ENCODE measurements around the gene ATP1B2.
"Not testable (repeated sequence)": the region's sequence is repeated elsewhere in the genome, so short reads cannot be mapped to it uniquely, and the experiment has no call there.

ATP1B2 gene, protein sequence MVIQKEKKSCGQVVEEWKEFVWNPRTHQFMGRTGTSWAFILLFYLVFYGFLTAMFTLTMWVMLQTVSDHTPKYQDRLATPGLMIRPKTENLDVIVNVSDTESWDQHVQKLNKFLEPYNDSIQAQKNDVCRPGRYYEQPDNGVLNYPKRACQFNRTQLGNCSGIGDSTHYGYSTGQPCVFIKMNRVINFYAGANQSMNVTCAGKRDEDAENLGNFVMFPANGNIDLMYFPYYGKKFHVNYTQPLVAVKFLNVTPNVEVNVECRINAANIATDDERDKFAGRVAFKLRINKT

GRCh38 chr17:7650509-7651096, at the start of gene ATP1B2:
TSS of gene ATP1B2 (plus strand) at chr17:7650926. CDS start at chr17:7651519, 593 bp downstream.
- DNase-seq = peak; percentile 31

DNA sequence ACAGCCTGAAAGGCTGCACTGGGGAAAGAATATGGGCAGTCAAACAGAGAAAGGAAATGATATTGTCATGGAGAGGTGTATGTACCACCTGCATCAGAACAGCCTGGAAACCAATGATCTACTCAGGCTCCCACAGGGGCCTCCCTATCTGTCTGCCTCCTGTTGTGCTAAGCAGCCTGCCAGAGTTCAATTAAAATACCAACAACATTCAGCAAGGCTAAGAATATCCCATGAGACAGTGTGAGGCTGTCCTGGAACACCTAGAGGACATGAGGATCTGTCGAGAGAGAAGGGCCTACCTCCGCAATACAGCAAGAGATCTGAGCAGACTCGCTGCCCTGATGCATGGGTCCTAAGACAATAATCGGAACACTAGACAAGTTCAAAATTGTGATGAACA, 44.4 kb upstream of the ATP1B2 start:
- no peak for DNase-seq

- no peak for DNase-seq
These were observed 40.1 kb upstream of the ATP1B2 start for GRCh38 chr17:7610641-7611040.

DNA sequence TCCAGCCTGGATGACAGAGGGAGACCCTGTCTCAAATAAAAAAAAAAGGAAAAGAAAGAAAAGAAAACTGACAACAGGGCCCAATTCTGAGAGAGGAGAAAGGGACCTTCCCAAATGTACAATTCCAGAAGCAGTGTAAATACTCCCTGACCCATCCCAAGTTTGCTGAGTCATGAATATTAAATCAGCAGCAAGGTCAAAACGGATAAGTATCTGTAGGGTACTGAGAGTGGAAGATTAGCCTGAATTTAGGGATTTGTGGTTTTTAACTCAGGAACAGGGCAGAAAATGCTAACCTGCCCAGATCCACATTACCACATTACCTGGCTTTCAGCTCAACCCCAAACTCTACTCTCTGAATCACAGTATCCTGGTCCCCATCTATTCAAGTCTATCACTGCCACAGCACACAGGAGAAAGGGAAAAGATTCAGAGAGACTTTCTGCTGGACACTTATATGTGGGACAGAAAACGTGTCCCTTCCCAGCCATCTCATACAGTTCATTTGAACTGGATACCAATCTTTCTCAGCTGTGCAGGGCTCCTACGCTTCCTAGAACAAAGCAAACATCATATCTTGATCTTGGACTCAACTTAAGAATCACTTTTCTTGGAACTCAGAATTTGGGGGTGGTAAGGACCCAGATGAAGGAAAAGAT, 39.0 kb upstream of the ATP1B2 start:
- no peak for DNase-seq

DNA sequence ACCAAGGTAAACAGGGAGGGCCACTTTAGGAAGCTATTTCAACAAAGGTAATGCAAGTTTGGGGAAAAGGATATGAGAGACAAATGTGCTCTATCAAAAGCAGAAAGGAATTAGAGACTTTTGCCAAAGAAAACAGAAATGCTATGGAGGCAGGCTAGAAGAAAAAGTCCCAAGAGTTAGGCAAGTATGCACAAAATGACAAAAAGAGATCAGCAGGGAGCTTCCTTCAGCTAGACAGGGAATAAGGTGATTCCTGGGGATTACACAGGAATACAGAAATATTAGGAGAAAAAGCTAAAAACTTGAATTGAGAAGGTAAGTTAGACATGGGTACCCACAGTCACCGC, 38.5 kb upstream of the ATP1B2 start:
- DNase-seq = no peak

DNA sequence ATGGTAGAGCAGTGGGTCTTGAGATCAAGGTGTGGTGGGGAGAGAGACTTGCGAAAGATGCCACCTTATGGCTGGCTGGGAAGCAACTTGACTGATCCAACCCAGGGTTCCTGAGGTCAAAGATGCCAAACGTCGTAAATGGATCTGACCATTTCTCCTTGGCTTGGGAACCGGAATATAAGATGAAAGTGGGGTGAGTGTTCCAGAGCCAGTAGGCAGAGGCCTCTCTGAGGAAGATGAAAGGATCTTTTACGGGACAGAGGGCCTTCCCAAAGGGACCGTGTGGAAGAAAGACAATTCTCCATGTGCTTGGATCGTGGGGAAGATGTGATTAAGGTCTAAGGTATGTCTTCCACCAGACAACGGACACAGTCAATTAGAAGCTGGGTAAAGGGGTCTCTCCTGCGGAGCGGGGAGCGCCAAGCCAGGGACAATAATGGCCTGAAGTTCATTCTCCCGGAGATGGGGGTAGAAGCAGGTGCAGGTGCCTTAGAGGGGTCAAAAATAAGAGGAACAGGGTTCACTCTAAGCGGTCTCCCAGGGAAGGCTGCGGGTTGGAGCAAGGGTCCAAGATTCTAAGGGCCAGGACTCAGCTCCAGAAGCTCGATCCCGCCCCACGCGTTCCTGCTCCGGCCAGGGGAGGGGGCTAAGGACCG, 36.8 kb upstream of the ATP1B2 start:
- no peak for DNase-seq

GRCh38 chr17:7614425-7615264, 36.1 kb upstream of the ATP1B2 start, which contains the start of gene FXR2:
TSS of gene FXR2 (minus strand) at chr17:7614897. CDS start at chr17:7614532, 365 bp downstream.
- peak; percentile 99 for DNase-seq

DNA sequence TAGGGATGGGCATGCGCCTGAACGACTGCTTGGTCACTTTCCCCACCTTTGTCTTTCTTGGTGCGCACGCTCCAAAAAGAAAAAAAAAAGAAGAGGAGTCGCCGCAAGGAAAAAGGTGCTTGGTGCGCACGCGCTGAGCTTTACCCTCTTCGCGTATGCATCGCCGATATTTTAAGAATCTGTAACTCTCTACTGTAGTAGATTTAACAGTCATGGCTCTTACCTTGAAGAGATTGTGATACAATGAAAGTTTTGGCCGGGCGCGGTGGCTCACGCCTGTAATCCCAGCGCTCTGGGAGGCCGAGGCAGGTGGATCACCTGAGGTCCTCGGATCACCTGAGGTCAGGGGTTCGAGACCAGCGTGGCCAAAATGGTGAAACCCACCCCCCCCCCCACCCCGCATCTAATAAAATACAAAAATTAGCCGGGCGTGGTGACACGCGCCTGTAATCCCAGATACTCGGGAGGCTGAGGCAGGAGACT, 35.4 kb upstream of the ATP1B2 start:
- DNase-seq = no peak

GRCh38 chr17:7618608-7619007, 32.1 kb upstream of the ATP1B2 start:
- no peak for DNase-seq

GRCh38 chr17:7620835-7621234, 29.9 kb upstream of the ATP1B2 start:
- no peak for DNase-seq

DNA sequence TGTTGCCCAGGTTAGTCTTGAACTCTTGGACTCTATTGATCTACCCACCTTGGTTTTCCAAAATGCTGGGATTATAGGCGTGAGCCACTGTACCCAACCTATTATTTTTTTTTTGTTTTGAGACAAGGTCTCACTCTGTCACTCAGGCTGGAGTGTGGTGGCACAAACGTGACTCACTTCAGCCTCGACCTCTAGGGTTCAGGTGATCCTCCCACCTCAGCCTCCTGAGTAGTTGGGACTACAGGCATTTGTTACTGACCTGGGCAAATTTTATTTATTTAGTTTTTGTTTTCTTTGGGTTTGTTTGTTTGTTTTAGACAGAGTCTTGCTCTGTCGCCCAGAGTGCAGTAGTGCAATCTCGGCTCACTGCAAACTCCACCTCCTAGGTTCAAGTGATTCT, 27.1 kb upstream of the ATP1B2 start:
- no peak for DNase-seq

DNA sequence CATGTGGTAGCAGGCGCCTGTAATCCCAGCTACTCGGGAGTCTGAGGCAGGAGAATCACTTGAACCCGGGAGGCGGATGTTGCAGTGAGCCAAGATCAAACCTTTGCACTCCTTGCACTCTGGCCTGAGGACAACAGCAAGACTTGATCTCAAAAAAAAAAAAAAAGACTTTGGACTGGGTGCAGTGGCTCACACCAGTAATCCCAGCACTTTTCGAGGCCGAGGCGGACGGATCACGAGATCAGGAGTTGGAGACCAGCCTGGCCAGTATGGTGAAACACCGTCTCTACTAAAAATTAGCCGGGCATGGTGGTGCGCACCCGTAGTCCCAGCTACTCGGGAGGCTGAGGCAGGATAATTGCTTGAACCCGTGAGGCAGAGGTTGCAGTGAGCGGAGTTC, 25.0 kb upstream of the ATP1B2 start:
- not testable (repeated sequence) for DNase-seq

DNA sequence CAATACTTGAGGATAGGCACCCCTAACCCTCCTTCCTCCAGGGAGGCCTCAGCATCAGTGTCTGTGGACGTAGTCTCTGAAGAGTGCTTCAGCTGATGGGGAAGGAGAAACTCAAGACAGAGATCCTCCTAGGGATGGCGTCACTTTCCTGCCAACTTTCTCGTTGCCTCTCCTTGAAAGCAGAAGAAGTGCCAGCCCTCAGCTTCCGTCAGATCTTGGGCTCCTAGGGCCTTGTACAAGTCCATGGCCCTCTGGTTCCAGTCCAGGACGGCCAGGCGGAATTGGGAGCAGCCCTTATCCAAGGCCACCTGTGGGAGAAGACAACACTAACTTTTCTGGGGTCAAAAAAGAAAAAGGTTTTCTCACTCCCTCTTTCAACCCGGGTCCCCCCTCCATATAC, 24.4 kb upstream of the ATP1B2 start:
- DNase-seq = peak; percentile 41

- no peak for DNase-seq
These were observed 23.8 kb upstream of the ATP1B2 start for GRCh38 chr17:7626956-7627249.

GRCh38 chr17:7627250-7628121, 23.2 kb upstream of the ATP1B2 start, which contains the start of gene SAT2:
TSS of gene SAT2 (minus strand) at chr17:7627821. CDS start at chr17:7627635, 186 bp downstream.
- peak; percentile 83 for DNase-seq

DNA sequence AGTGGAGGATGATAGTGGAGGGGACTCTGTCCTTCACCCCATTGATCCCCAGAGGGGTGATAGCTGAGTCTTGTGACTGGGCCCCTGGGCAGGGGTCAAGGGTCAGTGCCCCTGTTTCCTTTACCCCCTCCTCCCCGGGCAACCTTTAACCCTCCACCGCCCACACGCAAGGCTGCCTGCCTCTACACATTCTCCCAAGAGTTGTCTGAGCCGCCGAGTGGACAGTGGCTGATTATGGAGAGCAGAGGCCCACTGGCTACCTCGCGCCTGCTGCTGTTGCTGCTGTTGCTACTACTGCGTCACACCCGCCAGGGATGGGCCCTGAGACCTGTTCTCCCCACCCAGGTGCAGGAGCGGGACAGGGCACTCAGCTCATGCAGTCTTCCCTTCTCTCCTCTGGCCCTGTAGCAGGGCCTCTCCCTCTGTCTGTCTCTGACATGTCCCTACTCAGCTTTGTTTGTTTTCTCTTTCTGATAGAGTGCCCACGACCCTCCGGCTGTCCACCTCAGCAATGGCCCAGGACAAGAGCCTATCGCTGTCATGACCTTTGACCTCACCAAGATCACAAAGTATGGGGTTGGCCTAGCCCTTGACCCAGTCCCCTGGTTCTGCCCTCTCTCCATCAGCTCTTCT, 20.7 kb upstream of the ATP1B2 start, which contains the start of gene SHBG:
TSS of gene SHBG (plus strand) at position 197 of the 633 bp plus-strand sequence. CDS start at position 235, 38 bp downstream.
- no peak for DNase-seq

- no peak for DNase-seq
These were observed 19.0 kb upstream of the ATP1B2 start for GRCh38 chr17:7631398-7632380.

DNA sequence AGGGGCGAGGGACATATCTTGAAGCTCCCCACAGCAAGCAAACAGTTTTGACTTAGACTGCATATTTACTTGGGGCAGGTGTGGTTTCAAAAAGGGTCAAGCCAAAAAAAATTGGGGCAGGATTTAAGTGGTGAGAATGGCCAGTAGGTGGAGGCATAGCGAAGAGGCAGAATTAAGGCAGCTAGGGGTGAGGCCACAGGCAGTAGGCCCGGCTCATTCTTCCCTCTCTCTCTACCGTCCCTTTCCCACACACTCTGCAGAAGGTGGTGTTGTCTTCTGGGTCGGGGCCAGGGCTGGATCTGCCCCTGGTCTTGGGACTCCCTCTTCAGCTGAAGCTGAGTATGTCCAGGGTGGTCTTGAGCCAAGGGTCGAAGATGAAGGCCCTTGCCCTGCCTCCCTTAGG, 18.2 kb upstream of the ATP1B2 start:
- DNase-seq = peak; percentile 63

DNA sequence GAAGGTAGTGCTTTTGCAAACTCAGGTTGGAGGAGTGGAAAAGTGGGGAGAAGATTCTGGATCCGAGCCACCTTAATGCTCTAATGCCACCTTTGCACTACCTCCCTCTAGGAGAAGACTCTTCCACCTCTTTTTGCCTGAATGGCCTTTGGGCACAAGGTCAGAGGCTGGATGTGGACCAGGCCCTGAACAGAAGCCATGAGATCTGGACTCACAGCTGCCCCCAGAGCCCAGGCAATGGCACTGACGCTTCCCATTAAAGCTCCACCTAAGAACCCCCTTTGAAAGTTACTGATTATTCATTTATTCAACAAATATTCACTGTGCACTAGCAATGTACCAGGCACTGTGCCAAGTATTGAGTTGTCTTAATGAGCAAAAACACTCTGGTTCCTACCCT, 17.6 kb upstream of the ATP1B2 start:
- no peak for DNase-seq

DNA sequence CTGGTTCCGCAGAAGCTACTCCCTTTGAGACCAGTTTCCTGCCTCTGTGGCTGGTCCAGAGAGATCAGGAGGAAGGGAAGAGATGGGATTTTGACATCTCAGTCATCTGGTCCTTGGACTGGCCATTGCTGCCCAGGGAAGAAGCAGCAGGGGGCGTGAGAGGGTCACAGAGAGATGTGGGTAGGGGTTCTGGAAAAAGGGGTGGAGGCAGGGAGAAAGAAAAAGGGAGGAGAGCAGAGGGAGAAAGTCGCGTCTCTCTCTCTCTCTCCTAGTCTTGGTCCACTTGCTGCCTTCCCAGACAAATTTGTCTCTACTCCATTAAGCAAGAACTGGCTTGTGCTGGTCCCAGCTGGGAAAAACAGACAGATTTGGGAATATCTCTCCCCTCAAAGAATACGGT, 16.3 kb upstream of the ATP1B2 start:
- no peak for DNase-seq
